NCI-H1694 treated with DMSO at 0.1 percent for 48 hours (cell line): ENCODE data around the gene FAM50B.

Source experiments
- DNase-seq: peaks from one replicate; lab custom pipeline; 2025; lab: John Stamatoyannopoulos, UW

FAM50B gene

DNA sequence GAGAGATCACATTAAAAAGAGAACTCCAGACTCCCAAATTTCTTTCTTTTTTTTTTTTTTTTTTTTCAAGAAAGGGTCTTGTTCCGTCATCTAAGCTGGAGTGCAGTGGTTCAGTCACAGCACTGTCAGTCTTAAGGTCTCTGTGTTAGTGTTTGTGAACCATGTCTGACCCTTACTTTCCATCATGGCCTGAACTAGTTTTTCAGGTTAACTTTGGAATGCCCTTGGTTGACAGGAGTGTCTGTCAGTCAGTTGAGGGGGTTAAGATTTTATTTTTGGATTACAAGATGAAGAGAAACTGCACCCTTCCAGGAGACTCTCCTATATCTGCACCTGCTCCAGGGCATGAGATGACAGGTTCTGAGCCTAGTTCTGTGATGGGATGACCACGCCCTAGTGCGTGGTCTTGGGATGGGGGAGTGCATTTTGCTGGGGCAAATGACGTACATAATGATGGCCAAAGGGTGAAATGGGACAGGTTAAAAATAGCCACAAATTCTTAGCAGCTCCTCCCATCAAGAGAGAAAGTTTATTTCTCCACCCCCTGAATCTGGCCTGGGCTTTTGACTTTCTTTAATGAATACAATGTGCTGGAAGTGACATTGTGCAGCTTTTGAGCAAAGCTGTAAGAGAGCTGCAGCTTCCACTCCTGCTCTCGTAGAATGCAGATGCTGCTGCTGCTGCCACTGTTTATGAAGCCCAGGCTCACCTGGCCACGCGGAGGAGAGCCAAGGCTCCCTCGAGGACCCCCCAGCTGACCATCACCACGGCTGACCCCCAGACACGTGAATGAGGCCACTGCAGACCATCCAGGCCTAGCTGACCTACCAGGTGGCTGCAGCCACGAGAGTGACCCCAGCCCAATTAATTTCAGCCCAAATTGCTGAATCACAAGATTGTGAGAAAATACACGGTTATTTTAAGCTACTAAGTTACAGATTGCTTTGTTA lies 29.7 kb upstream of the FAM50B start:
- no peak for DNase-seq

GRCh38 chr6:3820563-3820962 lies 28.6 kb upstream of the FAM50B start:
- no peak for DNase-seq

- no peak for DNase-seq
Observed at GRCh38 chr6:3822747-3823445, 26.3 kb upstream of the FAM50B start.

GRCh38 chr6:3823671-3824070 lies 25.5 kb upstream of the FAM50B start:
- no peak for DNase-seq

GRCh38 chr6:3825331-3825831 lies 23.8 kb upstream of the FAM50B start:
- DNase-seq, result peak; percentile 19

GRCh38 chr6:3825851-3826581 lies 23.2 kb upstream of the FAM50B start:
- DNase-seq, result no peak

DNA sequence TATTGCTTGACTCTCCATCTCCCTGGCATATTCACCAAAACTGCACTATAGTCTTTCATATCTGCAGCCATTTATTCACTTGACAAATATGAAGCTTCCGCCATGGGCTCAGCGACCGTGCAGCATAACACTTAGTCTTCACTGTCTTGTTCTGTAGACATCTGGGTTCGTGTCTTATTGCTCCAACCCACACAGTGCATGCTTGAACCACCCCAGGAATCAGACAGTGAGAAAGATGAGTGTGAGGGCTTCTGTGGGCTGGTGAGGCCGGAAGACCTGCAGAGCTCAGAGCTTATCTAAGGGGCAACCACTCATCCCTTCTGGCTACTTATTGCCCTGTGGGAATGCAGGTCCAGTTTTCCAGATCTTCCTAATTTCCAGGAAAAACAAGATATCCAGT lies 19.9 kb upstream of the FAM50B start:
- DNase-seq, result no peak

GRCh38 chr6:3830806-3831205 lies 18.4 kb upstream of the FAM50B start:
- no peak for DNase-seq

DNA sequence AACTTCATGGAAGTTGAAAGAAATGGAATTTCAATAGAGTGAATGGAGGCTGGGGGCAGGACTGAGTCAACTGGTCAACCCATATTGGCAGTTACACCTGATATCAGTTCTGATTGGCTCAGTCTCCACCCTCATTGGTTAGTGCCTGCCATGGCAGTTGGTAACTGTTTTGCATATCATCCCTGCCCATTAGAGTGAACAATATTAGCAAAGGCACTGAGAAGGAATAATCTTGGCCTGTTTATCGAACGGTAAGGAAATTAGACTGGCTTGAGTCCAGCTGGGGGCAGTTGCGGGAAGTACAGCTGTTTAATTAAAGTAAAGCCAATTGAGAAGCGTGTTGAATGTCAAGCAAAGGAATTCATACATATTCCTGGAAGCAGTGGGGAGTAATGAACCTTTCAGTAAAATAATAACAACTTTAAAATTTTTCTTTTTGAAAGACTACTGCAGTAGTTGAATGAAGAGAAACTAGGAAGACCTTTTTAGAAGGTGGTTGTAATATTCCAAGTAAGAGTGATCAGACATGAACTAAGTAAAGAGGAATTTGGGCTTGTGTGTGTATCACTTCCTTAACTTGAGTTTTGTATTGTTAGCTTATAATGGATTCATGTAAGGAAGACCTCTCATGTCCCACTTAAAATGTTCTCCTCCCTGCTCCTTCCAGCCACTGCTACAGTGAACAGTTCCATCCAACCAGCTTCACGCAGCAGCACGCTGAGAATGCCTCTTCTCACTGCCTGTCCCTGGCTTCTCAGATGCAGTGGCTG lies 17.2 kb upstream of the FAM50B start:
- no peak for DNase-seq

- DNase-seq, result no peak
Observed at GRCh38 chr6:3835055-3835731, 14.0 kb upstream of the FAM50B start.

DNA sequence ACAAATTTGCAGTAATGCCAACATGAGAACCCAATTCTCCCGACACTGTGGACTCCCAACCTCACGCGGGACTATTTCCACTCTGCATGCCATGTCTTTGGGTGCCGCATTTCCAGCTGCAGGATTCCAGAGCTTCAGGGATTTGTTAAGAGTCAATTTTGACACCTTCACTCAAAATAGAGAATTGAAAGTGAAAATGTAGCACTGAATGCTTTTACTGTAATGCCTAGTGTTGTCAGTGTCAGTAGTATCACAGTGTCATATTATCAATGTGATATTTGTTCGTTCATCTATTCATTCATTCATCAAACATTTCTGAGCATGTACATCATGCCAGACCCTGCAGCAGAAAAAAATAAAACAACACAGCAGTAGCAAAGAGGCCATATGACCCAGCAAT lies 13.4 kb upstream of the FAM50B start:
- DNase-seq, result no peak

DNA sequence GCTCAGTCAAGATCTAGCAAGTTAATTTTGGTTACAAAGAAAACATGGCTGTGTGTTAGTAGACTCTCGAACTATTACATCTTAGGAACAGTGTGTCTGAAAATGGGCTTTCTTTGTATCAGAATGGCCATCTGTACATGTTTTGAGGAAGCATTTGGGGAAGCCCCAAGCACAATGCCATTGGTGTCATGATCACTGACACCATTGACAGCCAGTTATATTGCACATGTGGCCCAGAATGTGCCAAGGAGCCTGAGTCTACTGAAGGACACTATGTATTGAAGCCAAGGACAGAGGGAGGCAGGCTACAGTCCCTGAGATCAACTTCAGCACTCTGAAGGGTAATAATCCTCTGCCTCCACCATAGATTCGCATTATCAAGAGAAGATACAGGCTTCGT lies 12.6 kb upstream of the FAM50B start:
- no peak for DNase-seq

DNA sequence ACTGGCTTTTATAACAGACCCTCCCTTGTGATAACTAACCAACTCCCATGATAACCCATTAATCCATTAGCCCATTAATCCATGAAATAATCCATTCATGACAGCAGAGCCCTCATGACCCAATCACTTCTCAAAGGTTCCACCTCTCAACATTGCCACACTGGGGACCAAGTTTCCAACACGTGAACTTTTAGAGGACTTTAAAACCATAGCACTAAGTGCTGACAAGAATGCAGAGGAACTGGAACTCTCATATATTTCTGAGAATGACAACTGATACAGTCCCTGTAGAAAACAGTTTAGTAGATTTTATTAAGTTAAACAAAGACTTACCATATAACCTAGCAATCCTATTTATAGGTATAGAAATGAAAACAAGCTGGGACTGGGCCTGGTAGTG lies 11.4 kb upstream of the FAM50B start:
- DNase-seq, result no peak

DNA sequence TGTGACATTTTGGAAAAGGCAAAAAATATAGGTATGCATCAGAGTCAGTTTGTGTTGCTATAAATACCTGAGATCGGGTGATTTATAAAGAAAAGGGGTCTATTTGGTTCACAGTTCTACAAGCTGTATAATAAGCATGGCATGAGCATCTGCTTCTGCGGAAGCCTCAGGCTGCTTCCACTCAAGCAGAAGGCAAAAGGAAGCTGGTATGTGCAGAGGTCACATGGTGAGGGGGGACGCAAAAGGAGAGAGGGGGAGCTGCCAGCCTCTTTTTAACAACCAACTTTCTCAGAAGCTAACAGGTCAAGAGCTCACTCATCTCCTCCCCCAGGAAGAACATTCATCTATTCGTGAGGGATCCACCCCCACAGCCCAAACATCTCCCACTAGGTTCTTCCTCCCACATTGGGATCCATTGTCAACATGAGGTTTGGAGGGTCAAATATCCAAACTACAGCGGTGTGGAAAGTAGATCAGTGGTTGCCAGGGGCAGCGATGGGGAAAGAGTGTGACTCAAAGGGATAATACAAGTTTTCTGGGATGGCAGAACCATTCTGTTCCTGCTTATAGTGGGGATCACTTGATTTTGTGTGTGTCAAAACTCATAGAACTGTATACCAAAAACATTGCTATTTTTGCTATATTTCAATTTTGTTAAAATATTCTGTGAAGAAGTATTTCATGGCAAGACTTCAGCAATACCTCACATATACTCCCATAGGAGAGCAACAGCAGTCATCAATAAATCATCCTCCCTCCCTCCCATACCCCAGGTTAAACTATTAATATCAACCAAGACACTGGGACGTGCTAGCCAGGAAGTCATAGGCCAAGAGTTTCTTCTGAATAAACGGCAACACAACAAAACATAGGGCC lies 9.9 kb upstream of the FAM50B start:
- no peak for DNase-seq

- DNase-seq, result no peak
Observed at GRCh38 chr6:3841066-3841454, 8.1 kb upstream of the FAM50B start.

DNA sequence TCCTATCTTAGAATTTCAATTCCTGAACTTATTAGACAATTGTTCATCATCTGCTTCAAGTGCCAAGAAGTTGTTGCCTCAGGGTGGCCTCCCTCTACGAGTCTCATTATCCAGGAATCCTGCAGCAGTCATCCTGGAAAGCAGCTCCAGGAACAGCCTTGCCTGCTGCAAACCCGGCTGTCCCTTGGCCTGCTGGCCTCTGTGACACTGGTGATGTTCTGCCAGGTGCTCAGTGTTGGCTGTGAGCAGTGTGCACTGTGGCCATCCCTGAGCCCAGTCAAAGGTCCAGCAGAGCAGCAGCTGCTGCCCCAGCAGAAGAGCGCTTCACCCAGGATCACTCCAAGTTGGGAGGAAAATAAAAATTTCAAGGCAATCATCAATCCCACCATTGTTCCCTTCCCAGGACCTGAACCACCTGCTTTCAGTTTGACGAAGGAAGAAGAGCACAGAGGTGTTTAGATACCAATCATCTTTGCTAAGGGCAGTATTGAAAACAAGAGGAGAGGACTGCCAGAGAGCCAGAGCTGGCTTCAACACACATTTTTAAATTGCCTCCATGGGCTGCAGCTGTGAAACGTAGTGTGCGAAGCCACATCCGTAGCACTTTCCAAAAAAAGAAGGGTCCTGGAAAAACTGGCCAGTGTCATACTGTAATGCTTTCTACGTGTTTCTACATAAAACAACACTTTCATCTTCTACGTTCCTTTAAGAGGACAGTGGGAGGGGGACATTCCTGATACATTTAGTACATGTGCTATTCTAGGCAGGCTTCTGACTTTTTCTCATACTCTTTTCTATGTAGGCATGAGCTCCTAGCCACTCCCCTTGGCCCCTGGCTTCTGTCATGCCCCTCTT lies 7.2 kb upstream of the FAM50B start:
- DNase-seq, result no peak

GRCh38 chr6:3843379-3844096 lies 5.6 kb upstream of the FAM50B start:
- DNase-seq, result no peak

GRCh38 chr6:3844097-3844463 lies 5.1 kb upstream of the FAM50B start:
- DNase-seq, result no peak

DNA sequence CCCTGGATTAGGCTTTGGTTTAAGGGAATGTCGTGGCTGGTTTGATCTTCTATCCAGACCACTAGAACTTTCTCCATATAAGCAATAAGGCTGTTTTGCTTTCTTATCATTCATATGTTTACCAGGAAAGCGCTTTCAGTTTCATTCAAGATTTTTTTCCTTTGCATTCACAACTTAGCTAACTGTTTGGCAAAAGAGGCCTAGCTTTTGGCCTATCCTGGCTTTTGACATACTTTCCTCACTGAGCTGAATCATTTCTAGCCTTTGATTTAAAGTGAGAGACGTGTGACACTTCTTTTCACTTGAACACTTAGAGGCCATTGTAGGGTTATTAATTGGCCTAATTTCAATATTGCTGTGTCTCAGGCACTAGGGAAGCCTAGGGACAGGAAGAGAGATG lies 1.7 kb upstream of the FAM50B start:
- DNase-seq, result no peak
